Activated naive CD4-positive, alpha-beta T cell treated with anti-CD3 and anti-CD28 coated beads, Interleukin-2, amount 10 ng/mL, durations not matched to agents 7 days and 5 days (primary cell): ENCODE results near the gene MC5R.

Source experiments
- CTCF ChIA-PET: fragments of 350-600 bp; sonication (Branson Sonifier 250); formaldehyde crosslinking; loops from one replicate; lab custom pipeline; 2021; ENCODE audit warnings: antibody characterized with exemption; lab: Charles Lee
- DNase-seq: peaks from one replicate; pipeline ENCODE4 v3.0.0-alpha.2; 2020
- H3K27ac Mint-ChIP-seq: one replicate; pipeline ENCODE4 v1.8.0; 2021; ENCODE audit warnings: mild to moderate bottlenecking, moderate library complexity, mixed read lengths
- H3K27me3 Mint-ChIP-seq: one replicate; pipeline ENCODE4 v1.8.0; 2021; ENCODE audit warnings: mild to moderate bottlenecking, mixed read lengths
- H3K36me3 Mint-ChIP-seq: one replicate; pipeline ENCODE4 v1.8.0; 2021; ENCODE audit warnings: mixed read lengths
- H3K4me1 Mint-ChIP-seq: one replicate; pipeline ENCODE4 v1.8.0; 2021; ENCODE audit warnings: mixed read lengths
- H3K4me3 Mint-ChIP-seq: one replicate; pipeline ENCODE4 v1.8.0; 2021; ENCODE audit warnings: mild to moderate bottlenecking, moderate library complexity, mixed read lengths
- H3K9me3 Mint-ChIP-seq: one replicate; pipeline ENCODE4 v1.8.0; 2021; ENCODE audit warnings: mixed read lengths

The MC5R gene

DNA sequence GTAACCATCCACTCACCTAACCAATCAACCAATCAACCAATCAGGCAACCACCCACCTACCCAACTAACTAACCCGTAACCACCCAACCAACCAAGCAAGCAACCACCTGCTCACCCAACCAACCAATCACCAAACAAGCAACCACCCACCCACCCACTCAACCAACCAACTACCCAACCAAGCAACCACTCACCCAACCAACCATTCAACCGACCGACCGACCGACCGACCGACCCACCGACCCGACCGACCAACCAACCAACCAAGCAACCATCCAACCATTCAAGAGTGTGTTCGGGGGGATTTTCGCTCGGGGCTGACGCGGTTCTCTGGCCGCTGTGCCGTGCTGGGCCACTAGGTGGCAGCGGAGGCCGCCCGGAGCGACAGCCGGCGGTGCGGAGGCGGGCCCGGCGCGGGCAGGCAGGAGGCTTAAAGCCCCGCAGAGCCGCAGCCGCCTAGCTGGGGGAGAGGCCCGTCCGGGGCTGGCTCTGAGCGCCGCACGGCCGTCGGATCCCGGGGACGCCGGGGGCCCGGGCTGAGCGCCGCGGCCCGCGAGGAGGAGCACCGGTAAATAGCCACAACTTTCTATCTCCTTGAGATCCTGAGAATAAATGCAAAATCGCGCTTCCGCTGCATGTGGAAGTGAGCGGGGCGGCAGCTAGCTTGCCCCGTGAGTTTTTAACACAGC lies at the start of gene MC5R:
Gene MC5R (plus strand): TSS at position 443 of the 689 bp plus-strand sequence. CDS start 1,617 bp downstream, outside the sequence.
- H3K27me3 Mint-ChIP-seq = peaks cover 42% of the 10 kb centered on the region

GRCh38 chr18:13775058-13775457 lies 48.9 kb upstream of the MC5R start:
- Mint-ChIP-seq H3K9me3 (no peaks in the 10 kb centered on the region), H3K27me3 (peaks cover 11% of the 10 kb centered on the region), H3K36me3 (no peaks in the 10 kb centered on the region), H3K27ac (no peak overlapping the region), H3K4me1 (no peaks in the 10 kb centered on the region), H3K4me3 (no peak overlapping the region)
- DNase-seq = no peak
- CTCF ChIA-PET = no interaction called here

More for the DNA sequence above, at the start of gene MC5R:
- peak within 1 kb of the TSS; percentile 43 for H3K4me3 Mint-ChIP-seq
- H3K4me1 Mint-ChIP-seq = peaks cover 6% of the 10 kb centered on the region
- no peaks in the 10 kb centered on the region for H3K36me3 Mint-ChIP-seq
- H3K9me3 Mint-ChIP-seq = no peaks in the 10 kb centered on the region
- DNase-seq = peak; percentile 71
- CTCF ChIA-PET = interaction anchor here (0.9 to 1.9 kb wide), 6 partner anchors 9 to 263 kb away, joined by 3 to 12 read pairs (median 5); no protein-coding TSS in a partner anchor
- no peak within 1 kb of the TSS for H3K27ac Mint-ChIP-seq

DNA sequence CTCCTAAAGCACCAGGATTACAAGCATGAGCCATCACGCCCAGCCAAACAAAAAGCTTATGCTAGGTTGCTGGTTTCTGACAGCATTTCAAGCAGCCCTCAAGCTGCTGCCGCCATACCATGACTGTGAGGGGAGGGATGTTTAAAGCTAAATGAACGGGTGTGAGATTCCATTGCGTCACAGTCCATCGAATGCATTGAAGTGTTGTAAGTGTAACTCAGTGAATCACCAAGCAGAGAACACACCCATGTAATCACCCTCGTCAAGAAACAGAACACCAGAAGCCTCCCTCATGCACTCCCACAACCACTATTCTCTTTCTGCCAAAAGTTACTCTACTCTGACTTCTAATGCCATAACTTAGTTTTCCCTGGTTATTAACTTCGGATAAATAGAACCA lies 32.8 kb upstream of the MC5R start:
- DNase-seq = no peak
- H3K4me1 Mint-ChIP-seq = no peaks in the 10 kb centered on the region
- CTCF ChIA-PET = no interaction called here
- no peak overlapping the region for H3K27ac Mint-ChIP-seq
- no peaks in the 10 kb centered on the region for H3K36me3 Mint-ChIP-seq
- no peaks in the 10 kb centered on the region for H3K9me3 Mint-ChIP-seq
- peaks cover 12% of the 10 kb centered on the region for H3K27me3 Mint-ChIP-seq
- no peak overlapping the region for H3K4me3 Mint-ChIP-seq

DNA sequence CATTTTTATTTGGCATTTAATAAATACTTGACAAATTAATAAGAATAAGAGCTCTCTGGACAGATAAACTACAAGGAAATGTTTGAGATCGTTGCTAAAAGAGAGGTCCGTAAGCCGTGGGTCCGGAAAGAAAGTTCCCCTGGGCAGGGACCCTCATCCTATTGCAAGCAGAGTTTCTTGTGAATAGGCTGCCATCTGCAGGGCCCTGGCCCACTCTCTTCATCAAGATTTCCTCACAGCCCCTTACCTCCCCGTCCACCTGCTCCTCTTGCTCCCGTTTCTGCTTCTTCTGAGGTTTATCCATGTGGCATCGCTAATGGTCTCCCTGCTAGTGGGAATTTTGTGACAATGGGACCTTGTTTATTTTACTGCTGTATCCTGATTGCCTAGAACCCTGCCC lies 30.1 kb upstream of the MC5R start:
- H3K27me3 Mint-ChIP-seq = peaks cover 32% of the 10 kb centered on the region
- CTCF ChIA-PET = no interaction called here
- no peak for DNase-seq
- H3K9me3 Mint-ChIP-seq = no peaks in the 10 kb centered on the region
- H3K4me1 Mint-ChIP-seq = no peaks in the 10 kb centered on the region
- H3K36me3 Mint-ChIP-seq = no peaks in the 10 kb centered on the region
- H3K4me3 Mint-ChIP-seq = no peak overlapping the region
- no peak overlapping the region for H3K27ac Mint-ChIP-seq

DNA sequence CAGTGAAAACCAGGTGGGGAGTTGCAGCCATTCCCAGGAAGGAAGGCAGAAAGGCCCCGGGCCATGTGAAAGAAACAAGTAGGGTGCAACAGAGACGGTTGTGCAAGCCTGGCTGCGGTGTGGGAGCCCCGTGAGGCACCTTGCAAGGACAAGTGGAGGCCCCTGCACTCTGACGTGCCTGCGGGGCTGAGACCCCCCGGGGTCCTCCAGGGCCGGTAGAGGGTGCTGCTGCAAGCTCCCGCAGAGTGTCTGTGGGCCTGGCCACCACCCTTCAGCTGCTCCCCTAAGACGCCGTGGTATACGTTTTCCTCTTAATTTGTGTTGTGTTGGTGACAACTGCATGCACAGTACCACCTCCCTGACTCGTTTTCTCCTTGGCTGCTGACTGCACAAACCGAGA lies 27.4 kb upstream of the MC5R start:
- CTCF ChIA-PET = interaction anchor here (1.0 kb wide), 1 partner anchor 8 kb away, joined by 3 read pairs; no protein-coding TSS in a partner anchor
- Mint-ChIP-seq H3K4me3 (no peak overlapping the region), H3K27me3 (peaks cover 52% of the 10 kb centered on the region), H3K4me1 (peaks cover 4% of the 10 kb centered on the region), H3K9me3 (no peaks in the 10 kb centered on the region), H3K36me3 (no peaks in the 10 kb centered on the region), H3K27ac (no peak overlapping the region)
- no peak for DNase-seq

DNA sequence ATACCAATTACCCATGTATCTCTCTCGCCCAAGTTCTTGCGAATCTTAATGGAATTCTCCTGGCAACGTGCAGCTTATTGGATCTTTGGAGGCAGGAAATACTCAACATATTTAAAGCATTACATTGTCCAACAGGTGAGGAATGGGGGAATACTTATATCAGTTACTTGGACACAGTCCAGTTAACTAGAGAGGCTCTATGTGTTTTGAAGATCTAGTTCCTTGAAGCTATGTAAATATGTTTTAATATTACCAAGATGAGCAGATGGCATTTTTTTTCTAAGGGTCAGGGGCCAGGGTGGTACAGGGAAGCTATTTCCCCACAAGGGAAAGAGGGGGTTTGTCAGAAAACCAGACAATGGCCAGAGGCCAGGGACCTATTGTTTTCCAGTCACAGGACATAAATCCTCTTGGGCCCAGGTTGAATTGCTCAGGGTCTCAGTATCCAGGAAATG lies 26.8 kb upstream of the MC5R start:
- Mint-ChIP-seq H3K4me1 (peaks cover 4% of the 10 kb centered on the region), H3K27me3 (peaks cover 52% of the 10 kb centered on the region), H3K27ac (no peak overlapping the region), H3K9me3 (no peaks in the 10 kb centered on the region), H3K36me3 (no peaks in the 10 kb centered on the region), H3K4me3 (no peak overlapping the region)
- no peak for DNase-seq
- CTCF ChIA-PET = interaction anchor here (1.0 kb wide), 1 partner anchor 9 kb away, joined by 3 read pairs; no protein-coding TSS in a partner anchor

GRCh38 chr18:13799396-13799795 lies 24.6 kb upstream of the MC5R start:
- no peaks in the 10 kb centered on the region for H3K9me3 Mint-ChIP-seq
- peaks cover 71% of the 10 kb centered on the region for H3K27me3 Mint-ChIP-seq
- no peak overlapping the region for H3K4me3 Mint-ChIP-seq
- CTCF ChIA-PET = interaction anchor here (1.9 kb wide), 1 partner anchor 583 kb away, joined by 7 read pairs; no protein-coding TSS in a partner anchor
- no peak overlapping the region for H3K27ac Mint-ChIP-seq
- H3K4me1 Mint-ChIP-seq = peaks cover 4% of the 10 kb centered on the region
- no peak for DNase-seq
- no peaks in the 10 kb centered on the region for H3K36me3 Mint-ChIP-seq

- CTCF ChIA-PET = interaction anchor here (1.2 to 5.2 kb wide), 3 partner anchors 13 to 584 kb away, joined by 4 to 35 read pairs (median 7); no protein-coding TSS in a partner anchor
- peaks cover 72% of the 10 kb centered on the region for H3K27me3 Mint-ChIP-seq
- no peaks in the 10 kb centered on the region for H3K36me3 Mint-ChIP-seq
- H3K4me1 Mint-ChIP-seq = peaks cover 4% of the 10 kb centered on the region
- H3K4me3 Mint-ChIP-seq = peak overlapping the region; percentile 2
- no peaks in the 10 kb centered on the region for H3K9me3 Mint-ChIP-seq
- no peak overlapping the region for H3K27ac Mint-ChIP-seq
- peak; percentile 61 for DNase-seq
Measured at GRCh38 chr18:13800505-13801259, 23.3 kb upstream of the MC5R start.

DNA sequence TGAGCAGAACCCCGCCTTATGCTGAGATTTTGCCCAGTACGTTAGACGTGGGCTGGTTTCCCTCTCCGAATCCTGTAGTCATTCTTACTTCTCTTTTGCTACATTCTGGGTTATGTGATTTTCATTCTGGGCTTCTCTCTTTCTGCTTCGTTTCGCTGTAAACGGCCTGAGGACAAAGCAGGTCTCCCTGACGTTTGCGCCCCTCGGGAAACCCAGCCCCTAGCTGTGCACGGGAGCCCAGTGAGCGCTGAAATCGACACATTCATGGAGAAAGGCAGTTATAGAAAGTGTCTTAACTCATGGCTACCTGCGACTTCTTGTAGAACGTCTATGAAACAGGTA lies 22.7 kb upstream of the MC5R start:
- Mint-ChIP-seq H3K4me3 (peak overlapping the region; percentile 2), H3K36me3 (no peaks in the 10 kb centered on the region), H3K4me1 (peaks cover 4% of the 10 kb centered on the region), H3K27ac (no peak overlapping the region), H3K27me3 (peaks cover 70% of the 10 kb centered on the region), H3K9me3 (no peaks in the 10 kb centered on the region)
- CTCF ChIA-PET = interaction anchor here (1.2 to 5.2 kb wide), 3 partner anchors 12 to 585 kb away, joined by 4 to 35 read pairs (median 7); no protein-coding TSS in a partner anchor
- no peak for DNase-seq

GRCh38 chr18:13804305-13804704 lies 19.6 kb upstream of the MC5R start:
- no peaks in the 10 kb centered on the region for H3K36me3 Mint-ChIP-seq
- no peak overlapping the region for H3K27ac Mint-ChIP-seq
- peaks cover 4% of the 10 kb centered on the region for H3K4me1 Mint-ChIP-seq
- no peaks in the 10 kb centered on the region for H3K9me3 Mint-ChIP-seq
- H3K27me3 Mint-ChIP-seq = peaks cover 43% of the 10 kb centered on the region
- CTCF ChIA-PET = interaction anchor here (0.7 to 5.2 kb wide), 2 partner anchors 9 to 284 kb away, joined by 4 to 35 read pairs; no protein-coding TSS in a partner anchor
- no peak overlapping the region for H3K4me3 Mint-ChIP-seq
- no peak for DNase-seq

- H3K4me1 Mint-ChIP-seq = no peaks in the 10 kb centered on the region
- CTCF ChIA-PET = no interaction called here
- no peaks in the 10 kb centered on the region for H3K36me3 Mint-ChIP-seq
- H3K27me3 Mint-ChIP-seq = peaks cover 27% of the 10 kb centered on the region
- no peak overlapping the region for H3K4me3 Mint-ChIP-seq
- no peaks in the 10 kb centered on the region for H3K9me3 Mint-ChIP-seq
- H3K27ac Mint-ChIP-seq = no peak overlapping the region
- DNase-seq = no peak
Measured at GRCh38 chr18:13808294-13809042, 15.5 kb upstream of the MC5R start.

DNA sequence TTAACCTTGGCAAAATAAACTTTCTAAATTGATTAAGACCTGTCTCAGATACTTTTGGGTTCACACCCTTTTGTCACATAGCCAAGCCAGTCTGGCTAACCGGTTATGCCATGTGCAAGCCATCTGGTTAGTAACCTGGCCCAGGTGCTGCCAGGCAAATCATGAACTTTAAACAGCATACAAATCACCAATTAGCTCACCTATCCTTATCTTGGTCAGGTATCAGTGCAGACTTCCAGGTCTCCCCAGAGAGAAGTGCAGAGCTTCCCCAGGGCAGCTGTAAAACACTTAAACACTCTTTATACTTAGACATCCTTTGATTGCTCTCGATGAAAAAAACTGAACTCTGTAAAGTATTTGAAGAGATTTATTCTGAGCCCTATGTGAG lies 14.9 kb upstream of the MC5R start:
- Mint-ChIP-seq H3K36me3 (no peaks in the 10 kb centered on the region), H3K4me1 (no peaks in the 10 kb centered on the region), H3K27me3 (peaks cover 25% of the 10 kb centered on the region), H3K9me3 (no peaks in the 10 kb centered on the region), H3K27ac (no peak overlapping the region), H3K4me3 (no peak overlapping the region)
- no peak for DNase-seq
- CTCF ChIA-PET = no interaction called here

GRCh38 chr18:13809531-13810255 lies 14.3 kb upstream of the MC5R start:
- H3K9me3 Mint-ChIP-seq = no peaks in the 10 kb centered on the region

More at GRCh38 chr18:13809531-13810255, 14.3 kb upstream of the MC5R start:
- no peaks in the 10 kb centered on the region for H3K4me1 Mint-ChIP-seq
- H3K36me3 Mint-ChIP-seq = no peaks in the 10 kb centered on the region
- peaks cover 18% of the 10 kb centered on the region for H3K27me3 Mint-ChIP-seq
- CTCF ChIA-PET = no interaction called here
- H3K27ac Mint-ChIP-seq = no peak overlapping the region
- H3K4me3 Mint-ChIP-seq = no peak overlapping the region
- no peak for DNase-seq
